Ishikawa (cell line): ENCODE data around the gene ING5.

Experiments used
- CEBPB ChIP-seq: IDR thresholded peaks from 2 replicates; pipeline ENCODE4 v1.6.1; 2012
- CREB1 ChIP-seq: IDR thresholded peaks from 2 replicates; pipeline ENCODE4 v1.6.1; 2012; ENCODE audit warnings: low read depth
- EP300 ChIP-seq: IDR thresholded peaks from 2 replicates; pipeline ENCODE4 v1.6.1; 2012; ENCODE audit warnings: borderline replicate concordance
- NFIC ChIP-seq: IDR thresholded peaks from 2 replicates; pipeline ENCODE4 v1.6.1; 2012
- TAF1 ChIP-seq: IDR thresholded peaks from 2 replicates; pipeline ENCODE4 v1.6.1; 2012; ENCODE audit warnings: low read depth, mild to moderate bottlenecking
- TCF12 ChIP-seq: IDR thresholded peaks from 2 replicates; pipeline ENCODE4 v1.6.1; 2012; ENCODE audit warnings: low read depth
- TEAD4 ChIP-seq: IDR thresholded peaks from 2 replicates; pipeline ENCODE4 v1.6.1; 2012
- TF ChIP-seq, protein P1 (sequence below): IDR thresholded peaks from 2 replicates; pipeline ENCODE4 v1.6.1; 2012; ENCODE audit warnings: low read depth, mild to moderate bottlenecking
- TF ChIP-seq, protein P2 (sequence below): IDR thresholded peaks from 2 replicates; pipeline ENCODE4 v1.6.1; 2012
- TF ChIP-seq, protein P3 (sequence below): IDR thresholded peaks from 2 replicates; pipeline ENCODE4 v1.6.1; 2012

DNA sequence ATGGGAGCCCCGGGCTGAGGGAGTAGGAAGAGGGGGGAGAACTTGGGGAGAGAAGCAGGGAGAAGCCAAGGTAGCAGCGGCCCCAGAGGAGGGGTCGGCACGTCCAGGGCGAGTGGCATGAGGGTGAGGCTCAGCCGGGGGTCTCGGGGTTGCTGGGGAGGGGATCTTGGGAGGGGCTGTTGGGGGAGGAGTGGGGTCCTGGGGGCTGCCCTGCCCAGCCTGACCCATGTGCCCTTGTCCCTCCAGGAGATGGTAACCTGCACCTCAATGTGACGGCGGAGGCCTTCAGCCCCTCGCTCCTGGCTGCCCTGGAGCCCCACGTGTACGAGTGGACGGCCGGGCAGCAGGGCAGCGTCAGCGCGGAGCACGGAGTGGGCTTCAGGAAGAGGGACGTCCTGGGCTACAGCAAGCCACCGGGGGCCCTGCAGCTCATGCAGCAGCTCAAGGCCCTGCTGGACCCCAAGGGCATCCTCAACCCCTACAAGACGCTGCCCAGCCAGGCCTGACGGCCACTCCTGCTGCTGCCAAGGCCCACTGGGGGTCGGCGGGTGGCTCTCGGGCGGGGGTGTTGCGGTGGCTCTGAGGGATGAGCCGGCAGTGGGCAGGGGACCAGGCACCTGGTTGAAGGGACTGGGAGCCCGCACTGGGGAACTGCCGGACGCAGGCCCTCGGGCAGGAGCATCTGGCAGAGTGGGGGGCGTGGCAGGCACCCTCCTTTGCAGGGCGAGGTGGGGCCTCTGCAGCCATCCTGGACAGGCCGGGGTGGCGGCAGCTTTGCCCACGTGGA is 65.8 kb downstream of the ING5 start:
- TF ChIP-seq TAF1 (no peak), CREB1 (no peak), NFIC (no peak), TCF12 (no peak), EP300 (no peak), CEBPB (no peak), TEAD4 (no peak)
- TF ChIP-seq, protein P1, sequence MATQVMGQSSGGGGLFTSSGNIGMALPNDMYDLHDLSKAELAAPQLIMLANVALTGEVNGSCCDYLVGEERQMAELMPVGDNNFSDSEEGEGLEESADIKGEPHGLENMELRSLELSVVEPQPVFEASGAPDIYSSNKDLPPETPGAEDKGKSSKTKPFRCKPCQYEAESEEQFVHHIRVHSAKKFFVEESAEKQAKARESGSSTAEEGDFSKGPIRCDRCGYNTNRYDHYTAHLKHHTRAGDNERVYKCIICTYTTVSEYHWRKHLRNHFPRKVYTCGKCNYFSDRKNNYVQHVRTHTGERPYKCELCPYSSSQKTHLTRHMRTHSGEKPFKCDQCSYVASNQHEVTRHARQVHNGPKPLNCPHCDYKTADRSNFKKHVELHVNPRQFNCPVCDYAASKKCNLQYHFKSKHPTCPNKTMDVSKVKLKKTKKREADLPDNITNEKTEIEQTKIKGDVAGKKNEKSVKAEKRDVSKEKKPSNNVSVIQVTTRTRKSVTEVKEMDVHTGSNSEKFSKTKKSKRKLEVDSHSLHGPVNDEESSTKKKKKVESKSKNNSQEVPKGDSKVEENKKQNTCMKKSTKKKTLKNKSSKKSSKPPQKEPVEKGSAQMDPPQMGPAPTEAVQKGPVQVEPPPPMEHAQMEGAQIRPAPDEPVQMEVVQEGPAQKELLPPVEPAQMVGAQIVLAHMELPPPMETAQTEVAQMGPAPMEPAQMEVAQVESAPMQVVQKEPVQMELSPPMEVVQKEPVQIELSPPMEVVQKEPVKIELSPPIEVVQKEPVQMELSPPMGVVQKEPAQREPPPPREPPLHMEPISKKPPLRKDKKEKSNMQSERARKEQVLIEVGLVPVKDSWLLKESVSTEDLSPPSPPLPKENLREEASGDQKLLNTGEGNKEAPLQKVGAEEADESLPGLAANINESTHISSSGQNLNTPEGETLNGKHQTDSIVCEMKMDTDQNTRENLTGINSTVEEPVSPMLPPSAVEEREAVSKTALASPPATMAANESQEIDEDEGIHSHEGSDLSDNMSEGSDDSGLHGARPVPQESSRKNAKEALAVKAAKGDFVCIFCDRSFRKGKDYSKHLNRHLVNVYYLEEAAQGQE = no peak
- TF ChIP-seq, protein P2, sequence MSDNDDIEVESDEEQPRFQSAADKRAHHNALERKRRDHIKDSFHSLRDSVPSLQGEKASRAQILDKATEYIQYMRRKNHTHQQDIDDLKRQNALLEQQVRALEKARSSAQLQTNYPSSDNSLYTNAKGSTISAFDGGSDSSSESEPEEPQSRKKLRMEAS = no peak
- TF ChIP-seq, protein P3, sequence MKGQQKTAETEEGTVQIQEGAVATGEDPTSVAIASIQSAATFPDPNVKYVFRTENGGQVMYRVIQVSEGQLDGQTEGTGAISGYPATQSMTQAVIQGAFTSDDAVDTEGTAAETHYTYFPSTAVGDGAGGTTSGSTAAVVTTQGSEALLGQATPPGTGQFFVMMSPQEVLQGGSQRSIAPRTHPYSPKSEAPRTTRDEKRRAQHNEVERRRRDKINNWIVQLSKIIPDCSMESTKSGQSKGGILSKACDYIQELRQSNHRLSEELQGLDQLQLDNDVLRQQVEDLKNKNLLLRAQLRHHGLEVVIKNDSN = no peak
